Testis (tissue), 2 donors: Measurements from ENCODE around the gene RFT1.

Experiments
- CTCF ChIP-seq, 3 experiments: fragments of 450-650 bp in 2 of 3; fragments of 200-600 bp in 1 of 3; sonication (generic) in 1 of 3; IDR thresholded peaks; one replicate each; pipeline ENCODE4 v1.5.1; 2016 to 2019; ENCODE audit warnings: antibody characterized with exemption in 3 of 3, mild to moderate bottlenecking in 2 of 3, moderate library complexity in 1 of 3
- POLR2A ChIP-seq: fragments of 450-650 bp; IDR thresholded peaks from one replicate; pipeline ENCODE4 v1.6.1; 2017; ENCODE audit warnings: antibody characterized with exemption, mild to moderate bottlenecking, moderate library complexity

- no peak for TF ChIP-seq CTCF (IDR thresholded peaks at IDR 0.05)
- no peak for TF ChIP-seq POLR2A
These were observed 44.8 kb downstream of the RFT1 start for GRCh38 chr3:53085476-53085875.
